GM19035 (cell line): Measurements from ENCODE around the gene CLTB.

Experiments used
- ATAC-seq: cut with Tn5 transposase; IDR thresholded peaks from one replicate; pipeline ENCODE4 v1.9.1; 2021; ENCODE audit not compliant: unreplicated experiment

CLTB gene

DNA sequence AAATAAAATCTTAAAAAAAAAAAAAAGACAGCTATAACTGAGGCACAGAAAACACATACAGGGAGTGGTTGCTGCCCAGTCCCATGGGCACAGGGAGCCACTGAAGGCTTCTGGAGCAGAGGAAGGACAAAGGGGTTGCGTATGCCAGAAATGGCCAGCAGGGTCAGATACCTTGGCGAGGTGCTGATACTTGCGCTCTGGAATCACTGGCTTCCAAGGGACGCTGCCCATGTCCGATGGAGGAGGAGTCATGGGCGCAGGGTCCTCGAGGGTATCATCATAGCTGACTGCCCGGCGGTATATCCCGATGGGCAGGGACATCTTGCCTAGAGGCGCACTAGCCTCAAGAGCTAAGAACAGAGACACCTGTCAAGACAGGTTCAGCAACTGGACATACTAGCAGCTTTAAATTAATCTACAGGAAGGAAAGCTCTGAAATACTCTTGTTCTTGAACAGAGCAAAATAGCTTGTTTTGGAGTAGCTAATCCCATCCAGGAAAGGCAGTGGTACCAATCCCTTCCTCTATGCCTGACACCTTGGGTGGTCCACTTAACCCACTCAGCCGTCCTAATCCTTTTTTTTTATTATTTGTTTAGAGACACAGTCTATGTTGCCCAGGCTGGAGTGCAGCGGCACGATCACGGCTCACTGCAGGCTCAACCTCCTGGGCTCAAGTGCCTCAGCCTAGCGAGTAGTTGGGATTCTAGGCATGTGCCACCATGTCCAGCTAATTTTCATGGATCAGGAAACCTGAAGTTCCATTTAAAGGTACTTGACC, 60.8 kb downstream of the CLTB start:
- ATAC-seq, result no peak

DNA sequence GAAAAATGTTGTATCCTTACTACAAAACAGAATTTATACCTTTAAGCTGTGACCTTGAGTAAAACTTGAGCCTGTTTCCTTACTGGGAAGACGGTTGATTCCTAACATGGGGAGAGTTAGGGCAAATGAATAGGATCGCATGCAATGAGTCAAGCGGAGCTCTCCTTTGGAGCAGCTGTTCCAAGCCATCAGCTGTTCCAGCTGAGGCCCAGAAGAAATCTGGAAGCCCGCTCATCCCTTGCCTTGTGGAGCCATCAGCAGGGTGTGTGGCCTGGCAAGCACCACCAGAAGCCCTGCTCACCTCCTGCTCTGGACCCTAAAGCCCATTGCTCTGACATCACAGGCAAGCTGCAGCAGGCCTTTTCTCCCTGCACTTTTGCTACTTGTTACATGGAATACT, 62.8 kb downstream of the CLTB start:
- ATAC-seq, result no peak

DNA sequence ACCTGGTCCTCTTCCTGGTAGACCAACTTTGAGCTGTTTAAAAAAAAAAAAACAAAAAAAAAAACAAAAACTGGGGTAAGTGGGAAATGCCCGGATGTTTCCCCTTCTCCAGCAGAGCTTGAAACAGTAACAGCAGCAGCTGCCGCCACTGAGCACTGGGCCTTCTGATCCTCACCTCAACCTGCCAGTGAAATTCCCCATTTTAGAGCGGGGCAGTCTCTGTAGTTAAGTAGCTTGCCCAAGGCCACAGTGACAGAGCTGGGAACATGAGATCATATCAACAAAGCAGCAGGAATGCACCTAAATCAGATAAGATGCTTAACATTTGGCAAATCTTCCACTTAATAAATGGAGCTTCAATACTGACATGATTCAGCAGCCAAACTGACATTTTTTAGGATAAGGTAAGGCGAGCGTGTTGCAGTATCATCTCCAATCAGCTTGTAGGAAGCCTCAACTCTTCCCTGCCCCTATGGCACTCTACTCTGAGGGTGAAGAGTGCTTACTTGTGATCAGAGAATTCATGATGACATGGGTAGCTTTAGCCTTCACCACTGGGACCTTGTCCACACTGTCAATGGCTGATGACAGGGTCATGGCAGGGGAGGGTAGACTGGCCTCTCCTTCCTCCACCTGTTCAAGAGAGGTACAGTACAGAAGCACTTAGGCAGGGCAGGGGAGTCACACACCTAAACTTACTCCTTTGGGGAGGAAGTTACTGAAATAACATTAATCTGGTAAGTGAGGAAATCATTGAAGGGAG, 64.0 kb downstream of the CLTB start:
- ATAC-seq, result no peak

DNA sequence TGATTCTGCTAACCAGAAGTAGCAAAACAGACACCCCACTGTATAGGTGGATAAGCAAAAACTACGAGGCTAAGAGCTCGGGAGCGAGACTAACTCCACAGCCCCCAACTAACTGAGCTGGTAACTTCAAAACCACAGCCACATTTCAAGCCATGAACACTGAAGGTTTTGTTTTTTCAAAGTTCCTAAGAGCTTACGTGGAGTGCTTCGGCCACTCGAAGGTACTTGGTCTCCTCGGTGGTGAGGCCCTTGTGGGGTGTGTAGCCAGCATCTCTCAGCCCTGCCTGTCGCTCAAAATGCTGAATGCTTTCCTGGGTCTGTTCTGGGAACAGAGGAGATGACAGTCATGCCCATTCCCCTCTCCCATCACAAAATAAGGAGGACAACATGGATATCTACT, 65.9 kb downstream of the CLTB start:
- no peak for ATAC-seq

DNA sequence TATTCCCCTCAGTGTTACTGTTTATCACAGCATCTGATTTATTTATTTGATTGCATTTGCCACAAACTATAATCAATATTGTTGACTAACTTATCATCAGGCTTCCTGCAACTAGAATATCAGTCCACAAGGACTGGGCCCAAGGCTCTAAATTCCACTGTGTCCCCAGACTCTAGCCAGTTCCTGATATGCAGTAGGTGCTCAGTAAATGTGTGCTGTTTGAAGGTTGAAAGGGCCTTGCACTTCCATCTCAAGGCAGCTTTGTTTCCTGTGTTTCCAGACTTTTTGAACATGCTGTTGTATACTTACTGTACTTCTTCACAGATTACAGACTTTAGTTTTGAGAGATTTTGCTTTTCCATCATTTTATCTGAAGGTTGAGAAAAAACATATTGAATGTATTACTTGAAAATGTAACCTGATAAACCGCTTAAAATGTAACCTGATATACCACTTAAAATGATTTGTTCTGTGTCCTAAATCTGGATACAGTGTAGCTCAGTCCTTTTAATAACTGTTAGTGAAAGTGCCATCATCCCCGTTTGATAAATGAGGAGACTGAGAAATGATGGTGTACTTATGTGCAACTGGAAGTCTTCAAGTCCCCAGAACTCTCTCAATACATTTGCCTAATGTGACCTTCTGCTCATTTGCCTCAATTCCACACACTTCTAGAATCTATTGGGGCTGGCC, 73.4 kb downstream of the CLTB start:
- ATAC-seq, result no peak
